Stimulated activated naive CD8-positive, alpha-beta T cell treated with anti-CD3 and anti-CD28 coated beads, Interleukin-15, Interleukin-2, amounts not matched to agents 100 U/mL and 50 U/mL, for 24 hours (primary cell): Measurements from ENCODE around the gene C14orf119.
A peak's percentile ranks its signal among the peaks of the same experiment; 100 is the strongest.

Experiments used
- ATAC-seq: fragments of 150-1000 bp; cut with Tn5 transposase; one replicate; pipeline ENCODE4 v1.10.0; 2021
- DNase-seq: peaks from one replicate; pipeline ENCODE4 v3.0.0; 2021

Gene C14orf119

GRCh38 chr14:23126548-23127278 is 31.4 kb downstream of the C14orf119 start:
- DNase-seq (no peak), ATAC-seq (no peak)

- no peak for DNase-seq
- ATAC-seq: no peak
Observed at GRCh38 chr14:23127861-23128260, 32.6 kb downstream of the C14orf119 start.

- DNase-seq (no peak), ATAC-seq (no peak)
Observed at GRCh38 chr14:23128969-23129758, 33.9 kb downstream of the C14orf119 start.

GRCh38 chr14:23129759-23130316 is 34.5 kb downstream of the C14orf119 start:
- ATAC-seq: no peak
- no peak for DNase-seq

- DNase-seq (no peak), ATAC-seq (no peak)
Observed at GRCh38 chr14:23130871-23131270, 35.6 kb downstream of the C14orf119 start.

- ATAC-seq (peak; percentile 44), DNase-seq (no peak)
Observed at GRCh38 chr14:23131482-23131881, 36.2 kb downstream of the C14orf119 start.

GRCh38 chr14:23132970-23133369 is 37.7 kb downstream of the C14orf119 start:
- ATAC-seq (no peak), DNase-seq (no peak)

GRCh38 chr14:23136566-23137133 is 41.3 kb downstream of the C14orf119 start:
- no peak for ATAC-seq
- DNase-seq: no peak

- ATAC-seq: no peak
Observed at GRCh38 chr14:23137192-23137812, 42.0 kb downstream of the C14orf119 start.

GRCh38 chr14:23137813-23138535 is 42.7 kb downstream of the C14orf119 start:
- DNase-seq (no peak), ATAC-seq (no peak)

More at GRCh38 chr14:23137192-23137812, 42.0 kb downstream of the C14orf119 start:
- DNase-seq: no peak

- ATAC-seq (no peak), DNase-seq (no peak)
Observed at GRCh38 chr14:23139874-23140273, 44.6 kb downstream of the C14orf119 start.

GRCh38 chr14:23140371-23140770 is 45.1 kb downstream of the C14orf119 start:
- no peak for ATAC-seq
- no peak for DNase-seq

- ATAC-seq (no peak), DNase-seq (no peak)
Observed at GRCh38 chr14:23141706-23142444, 46.6 kb downstream of the C14orf119 start.

GRCh38 chr14:23142826-23143225 is 47.5 kb downstream of the C14orf119 start:
- DNase-seq (no peak), ATAC-seq (no peak)

GRCh38 chr14:23143911-23144310 is 48.6 kb downstream of the C14orf119 start:
- no peak for ATAC-seq
- DNase-seq: no peak

- no peak for DNase-seq
- ATAC-seq: no peak
Observed at GRCh38 chr14:23145794-23146350, 50.6 kb downstream of the C14orf119 start.

GRCh38 chr14:23146351-23146910 is 51.1 kb downstream of the C14orf119 start:
- ATAC-seq: peak; percentile 69
- no peak for DNase-seq

- no peak for DNase-seq
- ATAC-seq: no peak
Observed at GRCh38 chr14:23146980-23147379, 51.7 kb downstream of the C14orf119 start.

- ATAC-seq (no peak), DNase-seq (no peak)
Observed at GRCh38 chr14:23147676-23148075, 52.4 kb downstream of the C14orf119 start.

- no peak for DNase-seq
- ATAC-seq: no peak
Observed at GRCh38 chr14:23148591-23149249, 53.4 kb downstream of the C14orf119 start.
